ENCODE data around the gene CELSR3. TPM values are rescaled to one million over a fixed set of nuclear protein-coding genes. Genes with fewer than 3 reads are reported as not detected.
A peak's percentile ranks its signal among the peaks of the same experiment; 100 is the strongest.

CELSR3 gene
- total and polyA plus RNA-seq, 2 of the 4 experiments (the other 2 are of a cell fraction): 0.18 to 0.63 TPM

DNA sequence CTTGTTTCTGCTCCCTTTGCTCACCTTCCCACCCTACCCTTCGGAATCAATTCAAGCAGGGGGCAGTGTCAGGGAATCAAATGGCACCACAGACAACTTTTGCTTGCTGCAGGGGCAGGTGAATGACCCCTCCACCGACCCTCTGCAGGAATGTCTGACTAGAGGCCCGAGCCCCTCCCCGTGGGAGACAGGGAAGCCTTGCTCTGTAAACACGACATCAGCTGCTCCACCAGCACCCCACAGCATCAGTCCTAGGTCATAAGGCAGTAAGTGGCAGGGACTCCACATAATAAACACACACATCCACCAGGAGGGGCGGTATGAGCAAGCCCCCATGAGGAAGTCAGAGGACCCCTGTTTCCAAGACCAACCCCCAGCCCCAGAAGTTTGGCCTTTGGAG lies 25.4 kb downstream of the CELSR3 start:
- H3K18ac ChIP-seq (ENCODE audit: low read depth, low read length): no peak overlapping the region
- TF ChIP-seq RFX5 (IDR thresholded peaks at IDR 0.05; ENCODE audit: low read depth, low read length) (no peak), MAZ (IDR thresholded peaks at IDR 0.05; ENCODE audit: borderline replicate concordance, low read depth, low read length) (no peak), CEBPB (IDR thresholded peaks at IDR 0.05; ENCODE audit: low read depth, low read length) (no peak), FOS (IDR thresholded peaks at IDR 0.05; ENCODE audit: low read depth, low read length) (no peak), MAFK (IDR thresholded peaks at IDR 0.05; ENCODE audit: low read depth, low read length) (no peak), POLR2A (IDR thresholded peaks at IDR 0.05; ENCODE audit: low read depth, low read length) (no peak), RAD21 (IDR thresholded peaks at IDR 0.05; ENCODE audit: low read length) (no peak), CHD1 (IDR thresholded peaks at IDR 0.05; ENCODE audit: low read depth, low read length) (no peak)
- TF ChIP-seq, protein P1, sequence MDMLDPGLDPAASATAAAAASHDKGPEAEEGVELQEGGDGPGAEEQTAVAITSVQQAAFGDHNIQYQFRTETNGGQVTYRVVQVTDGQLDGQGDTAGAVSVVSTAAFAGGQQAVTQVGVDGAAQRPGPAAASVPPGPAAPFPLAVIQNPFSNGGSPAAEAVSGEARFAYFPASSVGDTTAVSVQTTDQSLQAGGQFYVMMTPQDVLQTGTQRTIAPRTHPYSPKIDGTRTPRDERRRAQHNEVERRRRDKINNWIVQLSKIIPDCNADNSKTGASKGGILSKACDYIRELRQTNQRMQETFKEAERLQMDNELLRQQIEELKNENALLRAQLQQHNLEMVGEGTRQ (IDR thresholded peaks at IDR 0.05; ENCODE audit: low read depth, low read length): no peak
- no peak overlapping the region for H4K91ac ChIP-seq (ENCODE audit: insufficient read depth, low read depth, low read length)
- H3K79me1 ChIP-seq (ENCODE audit: low read depth in 1 of 2, low read length in 2 of 2): peaks cover 34 to 47% of the 10 kb centered on the region in 2 experiments; a peak in 3 of 4 replicates
- no peak overlapping the region for H3K4me3 ChIP-seq (ENCODE audit: insufficient read depth, low read depth, low read length)
- H3K9ac ChIP-seq (ENCODE audit: low read depth, low read length): no peak overlapping the region
- H4K20me1 ChIP-seq (ENCODE audit: insufficient read depth, low read length): peaks cover 27% of the 10 kb centered on the region
- no peak overlapping the region for H2BK5ac ChIP-seq (ENCODE audit: low read depth, low read length, poor library complexity, severe bottlenecking)
- no peaks in the 10 kb centered on the region for H3K9me3 ChIP-seq (ENCODE audit: control insufficient read depth, insufficient read depth, low read length)
- H3K4ac ChIP-seq (ENCODE audit: low read depth, low read length): no peak overlapping the region
- H3K4me1 ChIP-seq (ENCODE audit: control insufficient read depth, insufficient read depth, low read length): peaks cover 18% of the 10 kb centered on the region
- no peaks in the 10 kb centered on the region for H3K27me3 ChIP-seq (ENCODE audit: control insufficient read depth, insufficient read depth, low read length)
- no TSS peak for BruUV-seq (replicated peaks)
- DNase-seq (no peak), ATAC-seq (ENCODE audit: low read depth) (no peak)
- WGBS, 2 experiments (ENCODE audit: extremely low coverage in 2 of 2, insufficient read length in 1 of 2): 28% methylated on average over 2 of the region's 6 CpGs; no CpG with 5 or more reads in 1 of the 2 experiments
- H3K9me1 ChIP-seq (ENCODE audit: insufficient read depth, low read length): peaks cover 4% of the 10 kb centered on the region; the same call in 1 of the 2 replicates
- H3K23ac ChIP-seq (ENCODE audit: low read depth, low read length): peak overlapping the region; percentile 79; the same call in 1 of the 2 replicates
- POLR2A ChIA-PET (ENCODE audit: unreplicated experiment): no interaction called here
- intact Hi-C loops (cut with micrococcal nuclease): loop anchor here (10.0 kb wide), 1 partner anchor 193 kb away; the partner anchor contains the start of genes ATRIP, CCDC51 and TMA7
- no peak overlapping the region for H2BK20ac ChIP-seq (ENCODE audit: low read depth, low read length)
- no peak overlapping the region for H2AK5ac ChIP-seq (ENCODE audit: low read depth, low read length)
- CTCF ChIA-PET: no interaction called here
- dilution Hi-C loops (cut with HindIII; ENCODE audit: low sequenced_read_pairs, unreplicated experiment): no loop called here
- H4K8ac ChIP-seq (ENCODE audit: low read depth in 2 of 2, low read length in 2 of 2): no peak overlapping the region
- H2AK9ac ChIP-seq (replicated peaks; ENCODE audit: low read depth, low read length, poor library complexity): no peak overlapping the region
- H4K5ac ChIP-seq (ENCODE audit: low read depth, low read length): no peak overlapping the region
- no peak overlapping the region for H2BK15ac ChIP-seq (ENCODE audit: low read depth, low read length)
- H3K4me2 ChIP-seq (ENCODE audit: low read depth, low read length): no peak overlapping the region
- no peak overlapping the region for H2BK120ac ChIP-seq (ENCODE audit: low read depth, low read length)
- no peak overlapping the region for H3K56ac ChIP-seq (ENCODE audit: extremely low read depth, insufficient read depth, low read length)
- no peak overlapping the region for H3K14ac ChIP-seq (replicated peaks; ENCODE audit: low read depth, low read length)
- no peak overlapping the region for H3K27ac ChIP-seq (ENCODE audit: insufficient read depth, low read length)
- in situ Hi-C loops (cut with MboI; ENCODE audit: low sequenced_read_pairs): no loop called here
- H3K36me3 ChIP-seq (ENCODE audit: control insufficient read depth, insufficient read depth, low read length): peaks cover 18% of the 10 kb centered on the region
- no peak overlapping the region for H2AFZ ChIP-seq (replicated peaks; ENCODE audit: low read length, poor library complexity)
